Measurements from ENCODE around the gene PALMD.

The PALMD gene, protein sequence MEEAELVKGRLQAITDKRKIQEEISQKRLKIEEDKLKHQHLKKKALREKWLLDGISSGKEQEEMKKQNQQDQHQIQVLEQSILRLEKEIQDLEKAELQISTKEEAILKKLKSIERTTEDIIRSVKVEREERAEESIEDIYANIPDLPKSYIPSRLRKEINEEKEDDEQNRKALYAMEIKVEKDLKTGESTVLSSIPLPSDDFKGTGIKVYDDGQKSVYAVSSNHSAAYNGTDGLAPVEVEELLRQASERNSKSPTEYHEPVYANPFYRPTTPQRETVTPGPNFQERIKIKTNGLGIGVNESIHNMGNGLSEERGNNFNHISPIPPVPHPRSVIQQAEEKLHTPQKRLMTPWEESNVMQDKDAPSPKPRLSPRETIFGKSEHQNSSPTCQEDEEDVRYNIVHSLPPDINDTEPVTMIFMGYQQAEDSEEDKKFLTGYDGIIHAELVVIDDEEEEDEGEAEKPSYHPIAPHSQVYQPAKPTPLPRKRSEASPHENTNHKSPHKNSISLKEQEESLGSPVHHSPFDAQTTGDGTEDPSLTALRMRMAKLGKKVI

DNA sequence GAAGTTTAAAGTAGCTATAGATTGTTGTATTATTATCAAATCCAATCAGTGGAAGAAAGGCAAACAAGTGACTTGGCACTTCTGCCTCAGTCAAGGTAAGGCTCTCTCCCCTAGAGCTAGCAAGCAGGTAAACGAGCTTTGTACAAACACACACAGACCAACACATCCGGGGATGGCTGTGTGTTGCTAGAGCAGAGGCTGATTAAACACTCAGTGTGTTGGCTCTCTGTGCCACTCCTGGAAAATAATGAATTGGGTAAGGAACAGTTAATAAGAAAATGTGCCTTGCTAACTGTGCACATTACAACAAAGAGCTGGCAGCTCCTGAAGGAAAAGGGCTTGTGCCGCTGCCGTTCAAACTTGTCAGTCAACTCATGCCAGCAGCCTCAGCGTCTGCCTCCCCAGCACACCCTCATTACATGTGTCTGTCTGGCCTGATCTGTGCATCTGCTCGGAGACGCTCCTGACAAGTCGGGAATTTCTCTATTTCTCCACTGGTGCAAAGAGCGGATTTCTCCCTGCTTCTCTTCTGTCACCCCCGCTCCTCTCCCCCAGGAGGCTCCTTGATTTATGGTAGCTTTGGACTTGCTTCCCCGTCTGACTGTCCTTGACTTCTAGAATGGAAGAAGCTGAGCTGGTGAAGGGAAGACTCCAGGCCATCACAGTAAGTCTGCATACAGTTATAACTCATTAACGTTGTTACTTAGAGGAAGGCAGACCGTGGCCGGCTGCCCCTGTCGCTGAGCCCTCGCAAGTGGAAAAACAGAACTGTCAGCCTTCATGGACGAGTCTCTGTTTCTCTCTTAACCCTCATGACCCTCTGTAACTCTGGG, at the start of gene PALMD:
TSS of gene PALMD (plus strand) at position 415 of the 833 bp plus-strand sequence. CDS start at position 620, 205 bp downstream.
- no peak for DNase-seq

DNA sequence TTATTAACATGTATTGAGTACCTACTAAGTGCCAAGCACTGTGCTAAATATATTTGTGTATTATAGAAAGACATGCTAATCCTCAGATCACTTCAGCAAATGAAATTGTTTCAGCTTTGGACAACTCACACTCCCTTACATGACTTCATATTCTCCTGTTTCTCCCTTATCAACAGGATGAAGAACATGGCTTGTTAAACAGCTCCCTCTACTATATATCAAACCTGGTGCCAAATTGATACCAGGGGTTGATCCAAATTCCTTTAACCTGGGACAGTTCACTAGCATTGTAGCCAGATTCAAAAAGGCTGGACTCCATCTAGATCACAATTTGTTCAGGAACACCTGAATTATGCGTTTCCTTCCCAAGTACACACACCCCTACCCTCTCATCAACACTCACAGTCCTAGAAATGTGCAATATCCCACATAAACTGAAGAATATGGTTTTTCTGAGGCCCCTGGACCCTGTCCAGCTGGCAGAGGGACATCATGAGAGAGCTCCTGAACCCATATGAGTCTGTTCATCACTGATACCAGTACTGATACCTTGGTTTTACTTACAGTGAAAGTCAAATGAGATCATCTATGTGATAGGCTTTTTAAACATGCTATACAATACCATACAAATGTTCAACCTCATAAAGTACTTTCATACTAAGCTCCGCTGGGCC, 47.0 kb upstream of the PALMD start:
- no peak for DNase-seq

DNA sequence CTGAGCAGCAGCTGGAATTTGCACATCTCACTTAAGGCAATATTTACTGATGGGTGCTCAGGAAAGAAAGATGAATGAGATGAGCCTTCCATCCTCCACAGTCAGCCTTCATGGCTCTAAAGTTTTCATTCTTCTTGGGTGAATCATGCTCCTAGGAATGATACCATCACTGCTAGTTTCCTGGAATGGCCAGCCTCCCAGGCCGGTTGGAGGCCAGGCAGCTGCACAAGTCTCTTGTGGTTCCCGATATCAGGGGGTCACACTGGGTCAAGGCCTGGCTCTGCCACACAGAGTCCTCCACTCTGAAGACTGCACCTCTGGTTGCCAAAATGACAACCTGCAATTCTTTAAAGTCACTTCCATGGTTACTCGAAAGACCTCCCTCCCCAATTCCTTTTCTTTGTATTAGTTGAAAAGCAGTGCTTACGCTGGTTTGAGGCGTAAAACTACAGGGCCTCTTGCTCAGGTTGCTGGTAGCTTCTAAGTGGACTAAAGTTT, 46.2 kb upstream of the PALMD start:
- no peak for DNase-seq

DNA sequence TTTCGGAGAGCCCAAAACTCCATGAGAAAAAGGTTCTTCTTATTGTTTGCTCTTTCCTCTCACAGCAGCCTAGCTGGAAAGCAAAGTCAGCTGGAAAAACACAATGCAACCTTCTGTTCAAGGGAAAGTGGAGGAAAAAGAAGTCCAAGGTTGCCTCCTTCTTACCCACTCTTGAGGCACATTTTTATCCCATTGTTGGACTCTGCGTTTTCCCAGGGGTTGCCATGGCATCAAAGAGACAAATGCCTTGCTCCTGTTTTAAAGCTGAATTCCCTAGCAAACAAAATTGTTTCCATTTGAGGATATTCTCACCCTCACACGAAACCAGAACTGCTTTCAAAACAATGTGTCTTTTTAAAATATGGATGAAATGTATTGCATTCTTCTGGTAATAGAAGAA, 45.1 kb upstream of the PALMD start:
- DNase-seq: no peak

DNA sequence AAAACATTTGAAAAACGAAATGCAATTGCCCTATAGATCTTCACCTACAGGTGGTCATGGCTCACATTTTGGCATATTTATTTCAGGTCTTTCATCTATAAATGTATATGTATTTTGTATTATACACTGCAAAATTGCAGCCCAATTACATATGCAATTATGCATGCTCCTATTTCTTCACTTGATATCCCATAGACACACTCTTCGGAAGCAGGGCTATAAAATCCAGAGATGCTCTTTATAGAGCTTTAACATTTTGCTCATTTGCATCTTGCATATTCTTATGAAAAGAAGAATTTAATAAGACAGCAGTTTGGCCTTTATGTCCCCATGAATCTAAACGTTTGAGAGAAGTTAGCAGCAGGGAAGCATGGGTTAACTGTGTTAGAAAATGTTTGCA, 44.7 kb upstream of the PALMD start:
- no peak for DNase-seq

DNA sequence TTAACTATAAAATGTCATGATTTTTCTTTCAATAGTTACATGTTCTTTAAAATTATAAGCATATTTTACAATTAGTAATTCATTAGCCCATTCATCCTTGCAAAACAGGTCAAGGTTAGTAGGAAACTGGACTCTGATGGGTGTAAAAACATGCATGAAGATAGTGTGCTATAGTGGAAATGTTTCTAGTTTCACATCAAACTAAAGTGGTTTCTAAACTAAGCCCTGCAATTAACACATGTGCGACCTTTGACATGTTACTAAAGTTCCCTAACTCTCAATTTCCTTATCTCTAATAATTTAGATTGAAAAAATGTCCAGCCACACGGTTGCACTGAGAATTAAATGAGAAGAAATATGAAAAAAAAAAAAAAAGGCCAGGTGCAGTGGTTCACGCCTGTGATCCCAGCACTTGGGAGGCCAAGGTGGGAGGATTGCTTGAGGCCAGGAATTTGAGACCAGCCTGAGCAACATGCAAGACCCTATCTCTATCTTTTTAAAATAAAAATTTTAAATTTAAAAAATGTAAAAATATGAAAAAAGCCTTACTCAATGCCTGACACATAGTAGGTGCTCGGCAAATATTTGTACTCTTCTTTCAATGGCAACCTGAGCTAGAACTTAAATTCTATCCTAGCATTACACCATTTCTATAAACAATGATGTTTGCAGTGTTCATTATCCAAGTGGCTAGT, 44.1 kb upstream of the PALMD start:
- no peak for DNase-seq

DNA sequence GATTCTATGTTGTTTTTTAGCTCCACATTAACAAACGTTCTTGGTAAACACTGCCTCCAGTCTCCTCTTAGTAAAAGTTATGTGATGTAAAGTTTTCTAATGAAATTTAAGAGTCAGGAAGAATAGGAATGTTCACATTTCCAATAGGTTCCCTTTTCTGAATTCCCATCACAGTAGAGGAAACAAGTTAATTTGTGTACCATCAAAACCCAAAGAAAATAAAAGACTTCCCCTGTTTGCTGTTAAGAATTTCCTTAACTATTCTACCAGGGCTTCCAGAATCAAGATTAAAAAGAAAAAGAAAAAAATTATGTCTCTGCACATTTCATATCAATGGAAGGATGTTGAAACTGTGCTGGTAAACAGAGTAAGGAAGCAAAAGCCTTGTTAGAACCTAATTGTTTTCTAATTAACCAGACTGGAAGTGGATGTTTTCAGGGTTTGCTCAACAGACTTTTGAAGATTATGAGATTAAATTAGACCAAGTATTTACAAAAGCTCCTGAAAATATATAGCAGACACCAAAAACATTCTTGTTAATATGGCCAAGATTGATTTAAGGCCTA, 43.4 kb upstream of the PALMD start:
- no peak for DNase-seq

DNA sequence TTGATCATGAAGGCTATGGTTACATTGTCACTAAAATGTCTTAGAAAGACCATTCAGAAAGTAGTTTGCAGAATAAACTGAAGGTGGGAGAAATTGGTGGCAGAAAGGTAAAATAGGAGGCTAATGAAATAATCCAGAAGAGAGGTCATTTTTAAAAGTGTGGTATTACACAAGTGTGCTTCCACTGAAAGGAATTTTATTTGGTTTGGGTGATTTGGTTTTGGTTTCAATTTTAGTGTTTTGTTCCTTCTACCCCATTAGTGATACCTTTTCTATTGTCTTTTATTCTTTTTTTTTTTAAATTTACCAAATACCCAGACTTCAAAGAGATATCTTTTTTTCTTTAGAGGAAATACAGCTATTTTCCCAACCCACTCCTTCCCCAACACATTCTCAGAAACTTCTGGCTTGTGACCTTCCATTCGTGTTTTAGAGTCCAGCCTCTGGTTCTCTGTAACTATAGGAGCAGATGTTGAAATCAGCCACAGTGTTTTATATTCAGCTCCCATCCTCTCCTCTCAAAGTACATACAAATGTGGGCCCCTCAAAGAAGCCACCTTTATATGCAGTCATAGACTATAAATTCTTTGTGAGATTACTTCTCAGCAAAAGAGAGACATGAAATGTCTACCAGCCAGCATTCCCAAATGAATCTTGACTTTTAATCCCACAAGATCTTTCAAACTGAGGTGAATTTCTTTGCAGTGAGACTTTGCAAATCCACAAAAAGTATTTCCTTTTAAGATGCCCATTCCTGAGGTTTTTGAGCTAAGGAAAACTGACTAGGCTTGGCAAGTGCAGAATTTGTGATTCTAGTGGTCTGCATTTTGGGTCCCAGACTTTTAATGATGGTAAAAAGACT, 42.0 kb upstream of the PALMD start:
- no peak for DNase-seq

DNA sequence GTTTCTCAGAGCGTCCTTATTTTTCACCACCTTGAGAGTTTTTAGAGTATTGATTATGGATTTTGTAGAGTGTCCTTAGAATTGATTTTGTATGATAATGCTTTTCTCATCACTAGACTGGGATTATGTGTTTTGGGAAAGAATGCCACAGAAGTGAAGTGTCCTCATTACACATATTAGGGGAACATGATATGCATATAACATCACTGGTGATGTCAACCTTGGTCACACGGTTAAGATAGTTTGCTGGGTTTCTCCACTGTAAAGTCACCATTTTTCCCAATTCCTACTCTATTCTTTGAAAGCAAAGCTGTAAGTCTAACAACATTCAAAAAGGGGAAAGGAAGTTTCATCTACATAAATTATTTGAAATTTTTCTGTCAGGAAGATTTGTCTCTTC, 39.6 kb upstream of the PALMD start:
- no peak for DNase-seq

DNA sequence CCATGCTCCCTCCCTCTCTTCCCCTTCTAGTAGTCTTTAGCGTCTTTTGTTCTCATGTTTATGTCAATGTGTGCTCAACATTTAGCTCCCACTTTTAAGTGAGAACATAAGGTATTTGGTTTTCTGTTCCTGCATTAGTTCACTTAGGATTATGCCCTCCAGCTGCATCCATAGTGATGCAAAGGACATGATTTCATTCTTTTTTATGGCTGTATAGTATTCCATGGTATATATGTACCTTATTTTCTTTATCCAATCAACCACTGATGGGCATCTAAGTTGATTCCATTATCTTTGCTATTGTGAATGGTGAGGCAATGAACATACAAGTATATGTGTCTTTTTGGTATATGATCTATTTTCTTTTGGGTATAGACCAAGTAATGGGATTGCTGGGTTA, 38.3 kb upstream of the PALMD start:
- DNase-seq: no peak

DNA sequence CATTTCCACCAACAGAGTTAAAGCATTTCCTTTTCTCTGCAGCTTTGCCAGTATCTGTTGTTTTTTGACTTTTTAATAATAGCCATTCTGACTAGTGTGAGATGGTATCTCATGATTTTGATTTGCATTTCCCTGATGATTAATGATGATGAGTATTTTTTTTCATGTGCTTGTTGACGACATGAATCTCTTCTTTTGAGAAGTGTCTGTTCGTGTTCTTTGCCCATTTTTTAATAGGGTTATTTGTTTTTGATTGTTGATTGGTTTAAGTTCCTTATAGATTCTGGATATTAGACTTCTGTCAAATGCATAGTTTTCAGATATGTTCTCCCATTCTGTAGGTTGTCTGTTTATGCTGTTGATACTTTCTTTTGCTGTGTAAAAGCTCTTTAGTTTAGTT, 37.9 kb upstream of the PALMD start:
- DNase-seq: no peak

DNA sequence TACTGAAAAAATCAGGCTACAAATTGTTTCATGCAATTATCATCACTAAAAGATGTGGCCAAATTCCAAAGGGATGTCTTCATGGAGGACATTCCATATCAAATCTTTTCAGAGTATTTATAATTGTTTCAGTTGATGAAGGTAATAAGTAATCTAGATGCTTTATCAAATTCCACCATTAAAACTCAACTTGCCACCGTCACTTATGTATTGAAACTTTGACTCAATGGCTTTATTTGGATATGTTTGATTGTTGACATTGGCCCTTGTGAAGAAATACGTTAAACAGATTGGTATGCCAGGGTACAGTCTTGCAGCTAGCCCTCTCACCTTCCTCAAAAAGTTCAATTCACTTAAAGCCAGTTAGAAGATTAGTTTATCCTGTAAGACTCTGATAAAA, 32.2 kb upstream of the PALMD start:
- no peak for DNase-seq

DNA sequence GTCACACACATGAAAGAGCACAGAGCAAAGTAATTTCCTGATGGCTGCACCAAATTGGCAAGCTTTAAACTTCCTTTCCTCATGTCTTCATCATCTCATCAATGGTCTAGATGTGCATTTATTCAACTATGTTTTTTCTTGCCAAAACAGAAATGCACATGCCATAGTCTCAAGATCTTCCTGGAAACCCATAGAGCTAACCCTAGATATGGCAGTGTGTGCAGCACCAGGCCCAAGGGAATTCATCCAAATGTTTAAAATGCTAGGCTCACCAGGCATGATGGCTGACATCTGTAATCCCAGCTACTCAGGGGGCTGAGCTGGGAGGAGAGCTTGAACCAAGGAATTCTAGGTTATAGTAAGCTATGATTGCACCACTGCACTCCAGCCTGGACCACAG, 31.2 kb upstream of the PALMD start:
- DNase-seq: no peak

DNA sequence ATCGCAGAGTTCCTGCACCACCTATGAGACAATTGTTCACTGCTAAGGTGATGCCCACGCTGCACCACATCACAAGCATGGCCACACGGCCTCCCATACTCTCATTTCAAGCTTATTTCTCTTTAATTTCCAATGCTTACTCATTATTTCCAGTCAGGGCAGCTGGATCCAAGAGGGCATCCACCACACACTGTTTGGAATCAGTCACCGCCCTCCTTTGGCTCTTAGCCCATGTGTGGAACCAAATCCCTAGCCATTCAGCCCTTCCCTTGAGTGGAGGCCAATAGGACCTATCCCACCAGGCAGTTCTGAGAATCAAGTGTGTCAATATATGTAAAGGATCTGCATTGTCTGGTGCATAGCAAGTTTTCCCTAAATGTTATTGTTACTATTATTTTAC, 26.3 kb upstream of the PALMD start:
- DNase-seq: no peak

DNA sequence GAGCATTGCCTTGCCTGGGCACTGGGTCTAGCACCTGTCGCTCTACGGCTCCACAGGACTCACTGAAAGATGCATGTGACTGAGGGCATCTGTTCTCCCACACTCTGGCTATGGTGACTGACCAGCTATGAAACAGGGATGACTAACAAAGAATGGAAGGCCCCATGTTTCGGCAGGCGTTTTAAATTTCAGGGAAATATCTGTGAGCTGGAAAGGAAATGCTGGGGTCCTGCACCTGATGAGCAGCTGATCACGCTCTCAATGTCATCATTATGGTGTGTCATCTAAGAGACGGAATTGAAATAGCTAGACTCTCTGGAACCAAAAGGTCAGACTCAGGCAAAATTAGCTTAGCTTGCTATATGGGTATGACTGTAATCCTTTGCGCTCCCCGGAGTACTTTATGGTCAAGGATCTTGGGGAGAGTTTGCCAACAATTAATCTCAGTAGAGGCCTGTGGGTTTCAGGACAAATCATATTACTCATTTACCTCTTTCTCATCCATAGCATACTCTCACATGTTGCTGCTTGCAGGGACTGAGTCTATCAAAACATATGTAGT, 24.5 kb upstream of the PALMD start:
- DNase-seq: no peak

DNA sequence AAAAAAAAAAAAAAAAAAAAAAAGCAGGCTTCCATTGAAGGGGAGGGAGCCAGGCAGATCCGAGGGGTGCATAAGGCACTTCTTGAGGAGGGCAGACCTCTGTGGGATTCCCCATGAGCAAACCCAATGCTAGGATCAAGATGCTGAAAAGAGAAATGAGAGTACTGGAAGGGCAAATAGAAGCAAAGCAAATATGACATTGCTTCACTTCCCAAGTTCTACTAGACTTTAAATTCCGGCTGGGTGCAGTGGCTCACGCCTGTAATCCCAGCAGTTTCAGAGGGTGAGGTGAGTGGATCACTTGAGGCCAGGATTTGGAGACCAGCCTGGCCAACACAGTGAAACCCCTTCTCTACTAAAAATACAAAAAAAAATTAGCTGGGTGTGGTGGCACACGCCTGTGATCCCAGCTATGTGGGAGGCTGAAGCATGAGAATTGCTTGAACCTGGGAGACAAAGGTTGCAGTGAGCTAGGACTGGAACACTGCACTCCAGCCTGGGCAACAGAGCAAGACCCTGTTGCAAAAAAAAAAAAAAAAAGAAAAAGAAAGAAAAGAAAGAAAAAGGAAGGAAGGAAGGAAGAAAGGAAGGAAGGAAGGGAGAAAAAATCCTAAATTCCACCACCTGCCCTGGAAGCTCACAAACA, 23.1 kb upstream of the PALMD start:
- no peak for DNase-seq

DNA sequence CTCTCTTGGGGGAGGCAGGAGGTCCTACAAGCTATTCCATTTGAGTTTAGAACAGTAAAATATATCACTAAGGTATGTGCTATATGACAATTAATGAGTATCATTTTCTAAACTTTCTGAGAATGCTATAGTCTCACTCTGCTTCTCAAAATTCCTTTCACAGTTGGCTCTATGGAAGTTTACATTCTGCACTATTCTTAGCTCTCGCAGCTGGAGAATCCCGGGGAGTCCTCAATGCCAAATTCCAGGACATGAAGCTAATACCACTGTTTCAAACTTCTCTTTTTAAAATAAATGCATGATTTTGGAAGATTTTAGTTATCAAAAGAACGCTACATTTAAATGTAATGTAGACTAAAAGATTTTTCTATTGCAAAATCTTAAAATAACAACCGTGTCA, 22.4 kb upstream of the PALMD start:
- DNase-seq: no peak

DNA sequence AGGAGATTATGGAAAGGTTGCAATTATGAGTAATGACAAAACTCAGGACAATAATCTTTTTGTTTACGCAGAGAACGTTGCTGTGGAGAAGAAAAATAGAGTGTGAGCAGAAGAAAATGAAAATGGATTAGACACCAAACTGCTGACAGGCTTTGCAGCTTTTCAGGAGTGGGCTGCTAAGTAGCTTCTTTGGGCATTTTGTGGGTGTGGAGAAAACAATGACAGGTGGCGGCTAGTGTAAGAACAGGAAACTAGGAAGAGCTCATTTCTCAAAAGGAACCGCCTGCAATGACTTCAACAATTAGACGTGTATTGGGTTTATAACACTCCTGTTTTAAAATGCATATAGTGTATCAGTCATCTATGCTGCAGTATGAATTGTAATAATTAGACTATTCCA, 18.3 kb upstream of the PALMD start:
- no peak for DNase-seq

DNA sequence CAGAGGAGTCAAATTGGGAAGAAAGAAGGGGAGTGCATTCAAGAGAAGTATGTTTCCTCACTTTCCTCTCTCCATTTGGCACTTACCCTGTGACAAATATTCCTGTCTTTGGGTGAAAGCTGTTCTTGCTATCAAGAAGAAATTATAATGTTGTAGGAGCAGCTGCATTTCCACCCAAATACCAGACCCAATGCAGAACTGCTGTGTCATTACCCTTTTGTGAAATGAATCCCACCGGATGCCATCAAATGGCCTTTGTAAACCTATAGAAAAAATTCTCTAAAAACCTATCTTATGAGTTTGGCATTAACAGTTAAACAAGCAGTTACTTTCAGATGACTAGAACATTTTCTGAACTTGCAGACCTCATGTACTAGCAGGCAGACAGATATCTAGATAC, 16.7 kb upstream of the PALMD start:
- DNase-seq: no peak

DNA sequence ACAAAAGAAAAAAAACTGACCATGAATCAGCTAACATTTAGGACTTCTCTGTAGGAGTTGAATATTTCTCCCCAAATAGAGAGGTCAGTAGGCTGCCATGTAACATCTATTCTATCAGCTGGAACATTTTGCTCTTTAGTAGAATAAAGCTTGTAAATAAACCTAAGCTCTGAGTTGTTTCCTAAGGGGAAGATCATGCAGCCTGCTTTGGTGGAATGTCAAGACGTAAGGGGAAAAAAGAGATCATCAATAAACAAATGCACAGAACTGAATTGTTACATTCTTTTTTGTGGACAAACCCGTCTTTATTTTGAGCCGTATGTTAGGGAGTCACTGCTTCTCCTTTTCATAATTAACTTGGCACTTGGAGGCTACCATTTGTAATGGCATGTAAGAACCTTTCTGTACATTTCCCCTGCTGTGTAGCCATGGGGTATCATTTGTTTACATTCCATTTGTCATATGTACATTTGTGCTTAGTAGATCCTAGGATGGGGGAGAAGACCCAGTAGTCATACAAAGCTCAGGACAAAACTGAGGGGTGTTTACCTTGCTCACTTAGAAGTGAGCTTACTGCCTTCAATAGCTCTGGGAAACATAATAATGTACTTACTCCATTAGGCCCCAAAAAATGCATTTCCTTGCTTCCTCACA, 10.8 kb upstream of the PALMD start:
- DNase-seq: no peak

All from CD4-positive, alpha-beta T cell treated with Interferon gamma for 1 hour (primary cell).